Measurements from ENCODE around the gene BIRC7. TPM values are rescaled to one million over a fixed set of nuclear protein-coding genes. Genes with fewer than 3 reads are reported as not detected.

Gene BIRC7
- total RNA-seq, 5 donors from 2014 or later (not counting 1 experiment from before 2014, with no cell fraction given): not detected

- Histone ChIP-seq H3K9me3 (no peaks in the 10 kb centered on the region), H3K27me3 (replicated peaks in 1 of 2; ENCODE audit: control insufficient read depth in 2 of 2, extremely low read depth in 1 of 2, insufficient read depth in 2 of 2, low read length in 1 of 2) (peaks cover 10 to 47% of the 10 kb centered on the region in 2 experiments), H3K27ac (ENCODE audit: low read length) (no peak overlapping the region), H3K36me3 (ENCODE audit: control insufficient read depth in 2 of 2, extremely low read depth in 1 of 2, insufficient read depth in 1 of 2, low read length in 1 of 2) (no peaks in the 10 kb centered on the region), H3K4me3 (ENCODE audit: control insufficient read depth in 1 of 2, extremely low read depth in 1 of 2, low read length in 1 of 2) (no peak overlapping the region), H3K4me1 (ENCODE audit: control insufficient read depth in 1 of 2, extremely low read depth in 1 of 2, insufficient read depth in 2 of 2, low read length in 2 of 2) (peaks cover 0 to 2% of the 10 kb centered on the region in 2 experiments)
- ChIA-PET CTCF (interaction anchor here in 1 of 2 donors (0.7 kb wide), 1 partner anchor 624 kb away, joined by 3 read pairs; no protein-coding TSS in a partner anchor), POLR2A (no interaction called here)
- no peaks in the 10 kb centered on the region for H3K9me3 Mint-ChIP-seq
- ATAC-seq (replicated peaks in 1 of 4) (no peak), DNase-seq (no peak)
- no peak overlapping the region for H3K27ac Mint-ChIP-seq
- H3K27me3 Mint-ChIP-seq: peaks cover 31 to 34% of the 10 kb centered on the region in 2 donors
- H3K4me1 Mint-ChIP-seq: peaks cover 0 to 4% (median 0%) of the 10 kb centered on the region in 3 donors
- WGBS (ENCODE audit: insufficient coverage): 94% methylated on average over 2 of the region's 5 CpGs
- H3K36me3 Mint-ChIP-seq: no peaks in the 10 kb centered on the region
- H3K4me3 Mint-ChIP-seq: no peak overlapping the region
Observed at GRCh38 chr20:63227260-63227659, 8.4 kb upstream of the BIRC7 start.

GRCh38 chr20:63228806-63229205, 6.9 kb upstream of the BIRC7 start:
- no peaks in the 10 kb centered on the region for H3K9me3 Mint-ChIP-seq
- peaks cover 34 to 44% of the 10 kb centered on the region in 2 donors for H3K27me3 Mint-ChIP-seq
- no peaks in the 10 kb centered on the region for H3K36me3 ChIP-seq (ENCODE audit: control insufficient read depth in 2 of 2, extremely low read depth in 1 of 2, insufficient read depth in 1 of 2, low read length in 1 of 2)
- H3K27me3 ChIP-seq (replicated peaks in 1 of 2; ENCODE audit: control insufficient read depth in 2 of 2, extremely low read depth in 1 of 2, insufficient read depth in 2 of 2, low read length in 1 of 2): peaks cover 10 to 55% of the 10 kb centered on the region in 2 experiments
- H3K27ac ChIP-seq (ENCODE audit: low read length): no peak overlapping the region
- no peaks in the 10 kb centered on the region for H3K9me3 ChIP-seq
- no peaks in the 10 kb centered on the region for H3K36me3 Mint-ChIP-seq
- ATAC-seq (replicated peaks in 1 of 4): no peak
- ChIA-PET POLR2A (no interaction called here), CTCF (no interaction called here)
- no peak overlapping the region for H3K27ac Mint-ChIP-seq
- no peak for DNase-seq
- no peak overlapping the region for H3K4me3 ChIP-seq (ENCODE audit: control insufficient read depth in 1 of 2, extremely low read depth in 1 of 2, low read length in 1 of 2)
- H3K4me3 Mint-ChIP-seq: no peak overlapping the region
- peaks cover 0 to 2% of the 10 kb centered on the region in 2 experiments for H3K4me1 ChIP-seq (ENCODE audit: control insufficient read depth in 1 of 2, extremely low read depth in 1 of 2, insufficient read depth in 2 of 2, low read length in 2 of 2)
- 54% methylated on average over 12 of the region's 13 CpGs for WGBS (ENCODE audit: insufficient coverage)
- H3K4me1 Mint-ChIP-seq: peaks cover 0 to 4% (median 0%) of the 10 kb centered on the region in 3 donors

GRCh38 chr20:63230800-63231268, 4.9 kb upstream of the BIRC7 start:
- H3K27me3 ChIP-seq (replicated peaks in 1 of 2; ENCODE audit: control insufficient read depth in 2 of 2, extremely low read depth in 1 of 2, insufficient read depth in 2 of 2, low read length in 1 of 2): peaks cover 10 to 63% of the 10 kb centered on the region in 2 experiments
- ChIA-PET CTCF (no interaction called here), POLR2A (no interaction called here)
- H3K9me3 Mint-ChIP-seq: no peaks in the 10 kb centered on the region
- H3K27ac Mint-ChIP-seq: no peak overlapping the region
- peaks cover 34 to 46% of the 10 kb centered on the region in 2 donors for H3K27me3 Mint-ChIP-seq
- H3K27ac ChIP-seq (ENCODE audit: low read length): no peak overlapping the region
- no peaks in the 10 kb centered on the region for H3K36me3 Mint-ChIP-seq
- 24% methylated on average over 13 of the region's 17 CpGs for WGBS (ENCODE audit: insufficient coverage)
- peaks cover 0 to 18% of the 10 kb centered on the region in 2 experiments for H3K4me1 ChIP-seq (ENCODE audit: control insufficient read depth in 1 of 2, extremely low read depth in 1 of 2, insufficient read depth in 2 of 2, low read length in 2 of 2)
- H3K4me3 ChIP-seq (ENCODE audit: control insufficient read depth in 1 of 2, extremely low read depth in 1 of 2, low read length in 1 of 2): no peak overlapping the region
- peaks cover 3 to 9% (median 4%) of the 10 kb centered on the region in 3 donors for H3K4me1 Mint-ChIP-seq
- H3K36me3 ChIP-seq (ENCODE audit: control insufficient read depth in 2 of 2, extremely low read depth in 1 of 2, insufficient read depth in 1 of 2, low read length in 1 of 2): no peaks in the 10 kb centered on the region
- no peaks in the 10 kb centered on the region for H3K9me3 ChIP-seq
- ATAC-seq (replicated peaks in 1 of 4): no peak
- peak in 1 of 35 experiments; percentile 29 for DNase-seq
- no peak overlapping the region for H3K4me3 Mint-ChIP-seq

- Mint-ChIP-seq H3K27ac (no peak overlapping the region), H3K36me3 (no peaks in the 10 kb centered on the region), H3K4me3 (no peak overlapping the region), H3K9me3 (no peaks in the 10 kb centered on the region), H3K4me1 (peaks cover 3 to 9% (median 4%) of the 10 kb centered on the region in 3 donors), H3K27me3 (peaks cover 34 to 47% of the 10 kb centered on the region in 2 donors)
- ChIA-PET CTCF (interaction anchor here (1.0 to 1.5 kb wide), 2 partner anchors 9 kb away, joined by 3 to 4 read pairs; no protein-coding TSS in a partner anchor), POLR2A (no interaction called here)
- peaks cover 0 to 20% of the 10 kb centered on the region in 2 experiments for H3K4me1 ChIP-seq (ENCODE audit: control insufficient read depth in 1 of 2, extremely low read depth in 1 of 2, insufficient read depth in 2 of 2, low read length in 2 of 2)
- peaks cover 10 to 61% of the 10 kb centered on the region in 2 experiments for H3K27me3 ChIP-seq (replicated peaks in 1 of 2; ENCODE audit: control insufficient read depth in 2 of 2, extremely low read depth in 1 of 2, insufficient read depth in 2 of 2, low read length in 1 of 2)
- no peaks in the 10 kb centered on the region for H3K9me3 ChIP-seq
- DNase-seq (no peak), ATAC-seq (replicated peaks in 1 of 4) (no peak)
- 63% methylated on average over 8 of the region's 18 CpGs for WGBS (ENCODE audit: insufficient coverage)
- no peaks in the 10 kb centered on the region for H3K36me3 ChIP-seq (ENCODE audit: control insufficient read depth in 2 of 2, extremely low read depth in 1 of 2, insufficient read depth in 1 of 2, low read length in 1 of 2)
- H3K4me3 ChIP-seq (ENCODE audit: control insufficient read depth in 1 of 2, extremely low read depth in 1 of 2, low read length in 1 of 2): no peak overlapping the region
- H3K27ac ChIP-seq (ENCODE audit: low read length): no peak overlapping the region
Observed at GRCh38 chr20:63232235-63233060, 3.3 kb upstream of the BIRC7 start.

- H3K9me3 Mint-ChIP-seq: no peaks in the 10 kb centered on the region
- H3K27ac ChIP-seq (ENCODE audit: low read length): no peak overlapping the region
- no peak overlapping the region for H3K4me3 Mint-ChIP-seq
- peaks cover 10 to 61% of the 10 kb centered on the region in 2 experiments for H3K27me3 ChIP-seq (replicated peaks in 1 of 2; ENCODE audit: control insufficient read depth in 2 of 2, extremely low read depth in 1 of 2, insufficient read depth in 2 of 2, low read length in 1 of 2)
- no peak overlapping the region for H3K27ac Mint-ChIP-seq
- no peak overlapping the region for H3K4me3 ChIP-seq (ENCODE audit: control insufficient read depth in 1 of 2, extremely low read depth in 1 of 2, low read length in 1 of 2)
- ATAC-seq (replicated peaks in 1 of 4) (no peak), DNase-seq (no peak)
- H3K9me3 ChIP-seq: no peaks in the 10 kb centered on the region
- peaks cover 3 to 9% (median 4%) of the 10 kb centered on the region in 3 donors for H3K4me1 Mint-ChIP-seq
- H3K36me3 Mint-ChIP-seq: no peaks in the 10 kb centered on the region
- no peaks in the 10 kb centered on the region for H3K36me3 ChIP-seq (ENCODE audit: control insufficient read depth in 2 of 2, extremely low read depth in 1 of 2, insufficient read depth in 1 of 2, low read length in 1 of 2)
- ChIA-PET CTCF (interaction anchor here (0.7 to 1.5 kb wide), 3 partner anchors 9 to 28 kb away, joined by 3 to 4 read pairs (median 3); no protein-coding TSS in a partner anchor), POLR2A (no interaction called here)
- H3K27me3 Mint-ChIP-seq: peaks cover 34 to 47% of the 10 kb centered on the region in 2 donors
- H3K4me1 ChIP-seq (ENCODE audit: control insufficient read depth in 1 of 2, extremely low read depth in 1 of 2, insufficient read depth in 2 of 2, low read length in 2 of 2): peaks cover 0 to 20% of the 10 kb centered on the region in 2 experiments
- WGBS (ENCODE audit: insufficient coverage): no CpG with 5 or more reads among the region's 3 CpGs
Observed at GRCh38 chr20:63233061-63233344, 2.7 kb upstream of the BIRC7 start.

- H3K4me1 ChIP-seq (ENCODE audit: control insufficient read depth in 1 of 2, extremely low read depth in 1 of 2, insufficient read depth in 2 of 2, low read length in 2 of 2): peaks cover 0 to 20% of the 10 kb centered on the region in 2 experiments
- H3K9me3 ChIP-seq: no peaks in the 10 kb centered on the region
- Mint-ChIP-seq H3K9me3 (no peaks in the 10 kb centered on the region), H3K27ac (no peak overlapping the region), H3K4me1 (peaks cover 3 to 9% (median 4%) of the 10 kb centered on the region in 3 donors), H3K27me3 (peaks cover 34 to 47% of the 10 kb centered on the region in 2 donors), H3K36me3 (no peaks in the 10 kb centered on the region), H3K4me3 (no peak overlapping the region)
- no peak overlapping the region for H3K4me3 ChIP-seq (ENCODE audit: control insufficient read depth in 1 of 2, extremely low read depth in 1 of 2, low read length in 1 of 2)
- no peak for ATAC-seq (replicated peaks in 1 of 4)
- no peak for DNase-seq
- H3K27me3 ChIP-seq (replicated peaks in 1 of 2; ENCODE audit: control insufficient read depth in 2 of 2, extremely low read depth in 1 of 2, insufficient read depth in 2 of 2, low read length in 1 of 2): peaks cover 10 to 55% of the 10 kb centered on the region in 2 experiments
- ChIA-PET POLR2A (no interaction called here), CTCF (interaction anchor here (1.0 to 1.5 kb wide), 2 partner anchors 10 kb away, joined by 3 to 4 read pairs; no protein-coding TSS in a partner anchor)
- H3K27ac ChIP-seq (ENCODE audit: low read length): no peak overlapping the region
- WGBS (ENCODE audit: insufficient coverage): 80% methylated on average over 6 of the region's 17 CpGs
- H3K36me3 ChIP-seq (ENCODE audit: control insufficient read depth in 2 of 2, extremely low read depth in 1 of 2, insufficient read depth in 1 of 2, low read length in 1 of 2): no peaks in the 10 kb centered on the region
Observed at GRCh38 chr20:63233924-63234323, 1.8 kb upstream of the BIRC7 start.
